HEK293 (cell line): Measurements from ENCODE around the gene RPS29.

Experiments used
- CTCF ChIA-PET: fragments of 350-600 bp; formaldehyde crosslinking; extraction: SDS; loops from one replicate; lab custom pipeline; 2021; ENCODE audit warnings: antibody characterized with exemption; lab: Yijun Ruan, JAX
- POLR2A ChIA-PET: fragments of 300-600 bp; formaldehyde crosslinking; extraction: SDS; loops from one replicate; lab custom pipeline; 2020; ENCODE audit warnings: antibody characterized with exemption, inconsistent platforms; lab: Yijun Ruan, JAX
- H3K27ac ChIP-seq: fragments of 200-500 bp; sonication (Bioruptor generic); 2 replicates; pipeline ENCODE4 v1.5.1; 2014; ENCODE audit warnings: low read depth, low read length, control low read depth, inconsistent platforms; ENCODE audit errors: extremely low read depth
- H3K36me3 ChIP-seq, 2 experiments: fragments of 200-500 bp in 1 of 2; sonication (Bioruptor generic) in 1 of 2; 1 replicate in 1 of 2; 2 replicates in 1 of 2; pipeline ENCODE4 v1.5.1; 2014 to 2017; ENCODE audit warnings: inconsistent platforms in 2 of 2, low read length in 2 of 2; ENCODE audit not compliant: control insufficient read depth in 2 of 2, insufficient read depth in 1 of 2
- H3K4me1 ChIP-seq: fragments of 200-500 bp; sonication (Bioruptor generic); 2 replicates; pipeline ENCODE4 v1.5.1; 2014; ENCODE audit warnings: mild to moderate bottlenecking, low read length, inconsistent platforms; ENCODE audit not compliant: control insufficient read depth, insufficient read depth
- H3K4me3 ChIP-seq: 2 replicates; pipeline ENCODE4 v1.5.1; 2011; ENCODE audit warnings: low read depth, mild to moderate bottlenecking, control low read depth, low read length, moderate library complexity
- H3K9me3 ChIP-seq: fragments of 200-500 bp; sonication (Bioruptor generic); 2 replicates; pipeline ENCODE4 v1.5.1; 2014; ENCODE audit warnings: low read depth, low read length, inconsistent platforms; ENCODE audit not compliant: control insufficient read depth, insufficient read depth
- GFI1B ChIP-seq: fragments of 450-650 bp; formaldehyde crosslinking; IDR thresholded peaks from 2 replicates; pipeline ENCODE4 v1.5.1; 2016; ENCODE audit warnings: missing biosample characterization, missing genetic modification characterization
- KLF1 ChIP-seq: fragments of 450-650 bp; formaldehyde crosslinking; IDR thresholded peaks from 2 replicates; pipeline ENCODE4 v1.5.1; 2016; ENCODE audit warnings: missing biosample characterization, missing genetic modification characterization
- MEIS1 ChIP-seq: sonication (generic); formaldehyde crosslinking; IDR thresholded peaks from 2 replicates; pipeline ENCODE4 v1.8.1; 2022; ENCODE audit warnings: missing genetic modification reagents, mild to moderate bottlenecking, borderline replicate concordance
- SALL2 ChIP-seq: fragments of 450-650 bp; formaldehyde crosslinking; IDR thresholded peaks from 2 replicates; pipeline ENCODE4 v1.5.0; 2017; ENCODE audit warnings: missing biosample characterization, mild to moderate bottlenecking, missing genetic modification characterization, borderline replicate concordance
- SP2 ChIP-seq: fragments of 450-650 bp; formaldehyde crosslinking; IDR thresholded peaks from 2 replicates; pipeline ENCODE4 v1.5.1; 2016; ENCODE audit warnings: missing biosample characterization, missing genetic modification characterization
- WT1 ChIP-seq: fragments of 450-650 bp; formaldehyde crosslinking; IDR thresholded peaks from 2 replicates; pipeline ENCODE4 v1.5.1; 2016; ENCODE audit warnings: missing biosample characterization, missing genetic modification characterization
- YY1 ChIP-seq: fragments of 450-650 bp; formaldehyde crosslinking; IDR thresholded peaks from 2 replicates; pipeline ENCODE4 v1.5.1; 2018; ENCODE audit warnings: missing biosample characterization, missing genetic modification characterization
- ZBTB1 ChIP-seq: fragments of 450-650 bp; formaldehyde crosslinking; IDR thresholded peaks from 2 replicates; pipeline ENCODE4 v1.5.1; 2016; ENCODE audit warnings: missing biosample characterization, missing genetic modification characterization
- ZBTB20 ChIP-seq: fragments of 450-650 bp; formaldehyde crosslinking; IDR thresholded peaks from 2 replicates; pipeline ENCODE4 v1.5.1; 2016; ENCODE audit warnings: missing biosample characterization, missing genetic modification characterization
- ZBTB7A ChIP-seq: fragments of 450-650 bp; formaldehyde crosslinking; IDR thresholded peaks from 2 replicates; pipeline ENCODE4 v1.5.1; 2016; ENCODE audit warnings: low read depth, missing biosample characterization, missing genetic modification characterization
- ZIC2 ChIP-seq: fragments of 450-650 bp; formaldehyde crosslinking; IDR thresholded peaks from 2 replicates; pipeline ENCODE4 v1.5.1; 2016; ENCODE audit warnings: missing biosample characterization, missing genetic modification characterization
- ZNF121 ChIP-seq: fragments of 450-650 bp; formaldehyde crosslinking; IDR thresholded peaks from 2 replicates; pipeline ENCODE4 v1.5.1; 2016; ENCODE audit warnings: missing biosample characterization, missing genetic modification characterization
- ZNF169 ChIP-seq: fragments of 450-650 bp; formaldehyde crosslinking; IDR thresholded peaks from 2 replicates; pipeline ENCODE4 v1.5.1; 2016; ENCODE audit warnings: missing biosample characterization, missing genetic modification characterization
- ZNF18 ChIP-seq: fragments of 450-650 bp; formaldehyde crosslinking; IDR thresholded peaks from 2 replicates; pipeline ENCODE4 v1.5.1; 2016; ENCODE audit warnings: missing biosample characterization, missing genetic modification characterization
- ZNF19 ChIP-seq: fragments of 450-650 bp; formaldehyde crosslinking; IDR thresholded peaks from 2 replicates; pipeline ENCODE4; 2016; ENCODE audit warnings: missing biosample characterization, missing genetic modification characterization, low read depth
- ZNF202 ChIP-seq: fragments of 450-650 bp; formaldehyde crosslinking; IDR thresholded peaks from 2 replicates; pipeline ENCODE4 v1.5.1; 2016; ENCODE audit warnings: missing biosample characterization, missing genetic modification characterization, borderline replicate concordance
- ZNF292 ChIP-seq: fragments of 450-650 bp; formaldehyde crosslinking; IDR thresholded peaks from 2 replicates; pipeline ENCODE4 v1.5.1; 2016; ENCODE audit warnings: low read depth, missing biosample characterization, missing genetic modification characterization, borderline replicate concordance
- ZNF391 ChIP-seq: fragments of 450-650 bp; formaldehyde crosslinking; IDR thresholded peaks from 2 replicates; pipeline ENCODE4 v1.5.1; 2016; ENCODE audit warnings: low read depth, missing biosample characterization, missing genetic modification characterization, borderline replicate concordance
- ZNF501 ChIP-seq: fragments of 450-650 bp; formaldehyde crosslinking; IDR thresholded peaks from 2 replicates; pipeline ENCODE4 v1.5.1; 2016; ENCODE audit warnings: missing biosample characterization, missing genetic modification characterization
- ZNF571 ChIP-seq: fragments of 450-650 bp; formaldehyde crosslinking; IDR thresholded peaks from 2 replicates; pipeline ENCODE4 v1.5.0; 2017; ENCODE audit warnings: missing biosample characterization, missing genetic modification characterization
- ZNF600 ChIP-seq: fragments of 450-650 bp; formaldehyde crosslinking; IDR thresholded peaks from 2 replicates; pipeline ENCODE4 v1.5.1; 2016; ENCODE audit warnings: missing biosample characterization, missing genetic modification characterization
- ZNF692 ChIP-seq: fragments of 450-650 bp; formaldehyde crosslinking; IDR thresholded peaks from 2 replicates; pipeline ENCODE4 v1.5.1; 2016; ENCODE audit warnings: missing biosample characterization, missing genetic modification characterization
- ZNF777 ChIP-seq: fragments of 450-650 bp; formaldehyde crosslinking; IDR thresholded peaks from 2 replicates; pipeline ENCODE4 v1.5.1; 2017; ENCODE audit warnings: missing biosample characterization, missing genetic modification characterization, borderline replicate concordance
- ZSCAN23 ChIP-seq: fragments of 450-650 bp; formaldehyde crosslinking; IDR thresholded peaks from 2 replicates; pipeline ENCODE4 v1.5.1; 2016; ENCODE audit warnings: missing biosample characterization, missing genetic modification characterization
- TF ChIP-seq, protein P1 (sequence below): fragments of 450-650 bp; formaldehyde crosslinking; IDR thresholded peaks from 2 replicates; pipeline ENCODE4 v1.5.1; 2016; ENCODE audit warnings: missing biosample characterization, missing genetic modification characterization
- TF ChIP-seq, protein P2 (sequence below): fragments of 450-650 bp; formaldehyde crosslinking; conservative IDR thresholded peaks from 2 replicates; pipeline ENCODE4 v1.5.1; 2016; ENCODE audit warnings: low read depth, missing biosample characterization, missing genetic modification characterization
- TF ChIP-seq, protein P3 (sequence below): fragments of 450-650 bp; formaldehyde crosslinking; IDR thresholded peaks from 2 replicates; pipeline ENCODE4 v1.5.1; 2016; ENCODE audit warnings: missing biosample characterization, missing genetic modification characterization

RPS29 gene

GRCh38 chr14:49620182-49621113 lies 34.3 kb upstream of the RPS29 start, which contains the start of the genes MGAT2 and RPL36AL (continued):
- TF ChIP-seq ZNF18 (tag by site-specific recombination) (peak; percentile 75), ZNF777 (tag by site-specific recombination) (peak; percentile 51; the same call in 1 of the 2 replicates), SP2 (peak; percentile 89), ZBTB1 (tag by site-specific recombination) (peak; percentile 97), GFI1B (0 out of 2 replicates have a peak, but pooled peaks have one; percentile 14), ZSCAN23 (tag by site-specific recombination) (no peak), KLF1 (0 out of 2 replicates have a peak, but pooled peaks have one; percentile 16), ZNF600 (tag by site-specific recombination) (peak; percentile 59), ZNF391 (tag by site-specific recombination) (0 out of 2 replicates have a peak, but pooled peaks have one; percentile 50), ZNF169 (tag by site-specific recombination) (no peak), ZNF692 (tag by site-specific recombination) (no peak; the same call in 1 of the 2 replicates), ZNF19 (no peak), WT1 (tag by site-specific recombination) (no peak), ZBTB7A (tag by site-specific recombination) (0 out of 2 replicates have a peak, but pooled peaks have one; percentile 35), ZNF121 (tag by site-specific recombination) (no peak), ZBTB20 (tag by site-specific recombination) (peak; percentile 75; the same call in 1 of the 2 replicates)

DNA sequence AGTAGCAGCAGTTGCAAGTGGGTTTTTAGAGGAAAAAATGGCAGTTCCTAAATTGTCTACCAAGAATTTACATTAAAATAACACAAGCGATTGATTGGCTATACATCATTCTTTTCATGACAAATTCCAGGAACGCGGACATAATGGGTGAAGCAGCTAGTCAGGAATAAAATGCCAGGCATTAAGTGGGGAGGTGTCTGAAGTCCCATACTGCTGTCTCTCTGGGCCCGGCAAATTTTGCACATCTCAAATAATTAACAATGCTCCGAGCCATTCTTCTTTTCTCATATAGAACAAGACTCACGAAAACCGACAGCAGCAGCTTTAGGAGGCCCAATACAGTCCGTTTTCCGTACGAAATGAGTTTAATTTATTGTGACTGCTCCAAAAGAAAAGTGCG lies 33.5 kb upstream of the RPS29 start:
- POLR2A ChIA-PET, result interaction anchor here (0.6 to 3.0 kb wide), 21 partner anchors 8 to 249 kb away, joined by 3 to 44 read pairs (median 8); partner anchors contain the start of genes DNAAF2, KLHDC2, LRR1 and NEMF
- TF ChIP-seq ZNF292 (tag by site-specific recombination) (no peak), MEIS1 (no peak), ZNF571 (tag by site-specific recombination) (no peak), YY1 (tag by site-specific recombination) (no peak), ZNF501 (no peak), ZIC2 (no peak), SALL2 (tag by site-specific recombination) (no peak), ZNF202 (tag by site-specific recombination) (no peak)
- TF ChIP-seq, protein P1, sequence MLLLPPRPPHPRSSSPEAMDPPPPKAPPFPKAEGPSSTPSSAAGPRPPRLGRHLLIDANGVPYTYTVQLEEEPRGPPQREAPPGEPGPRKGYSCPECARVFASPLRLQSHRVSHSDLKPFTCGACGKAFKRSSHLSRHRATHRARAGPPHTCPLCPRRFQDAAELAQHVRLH (tag by site-specific recombination), result no peak
- TF ChIP-seq, protein P2, sequence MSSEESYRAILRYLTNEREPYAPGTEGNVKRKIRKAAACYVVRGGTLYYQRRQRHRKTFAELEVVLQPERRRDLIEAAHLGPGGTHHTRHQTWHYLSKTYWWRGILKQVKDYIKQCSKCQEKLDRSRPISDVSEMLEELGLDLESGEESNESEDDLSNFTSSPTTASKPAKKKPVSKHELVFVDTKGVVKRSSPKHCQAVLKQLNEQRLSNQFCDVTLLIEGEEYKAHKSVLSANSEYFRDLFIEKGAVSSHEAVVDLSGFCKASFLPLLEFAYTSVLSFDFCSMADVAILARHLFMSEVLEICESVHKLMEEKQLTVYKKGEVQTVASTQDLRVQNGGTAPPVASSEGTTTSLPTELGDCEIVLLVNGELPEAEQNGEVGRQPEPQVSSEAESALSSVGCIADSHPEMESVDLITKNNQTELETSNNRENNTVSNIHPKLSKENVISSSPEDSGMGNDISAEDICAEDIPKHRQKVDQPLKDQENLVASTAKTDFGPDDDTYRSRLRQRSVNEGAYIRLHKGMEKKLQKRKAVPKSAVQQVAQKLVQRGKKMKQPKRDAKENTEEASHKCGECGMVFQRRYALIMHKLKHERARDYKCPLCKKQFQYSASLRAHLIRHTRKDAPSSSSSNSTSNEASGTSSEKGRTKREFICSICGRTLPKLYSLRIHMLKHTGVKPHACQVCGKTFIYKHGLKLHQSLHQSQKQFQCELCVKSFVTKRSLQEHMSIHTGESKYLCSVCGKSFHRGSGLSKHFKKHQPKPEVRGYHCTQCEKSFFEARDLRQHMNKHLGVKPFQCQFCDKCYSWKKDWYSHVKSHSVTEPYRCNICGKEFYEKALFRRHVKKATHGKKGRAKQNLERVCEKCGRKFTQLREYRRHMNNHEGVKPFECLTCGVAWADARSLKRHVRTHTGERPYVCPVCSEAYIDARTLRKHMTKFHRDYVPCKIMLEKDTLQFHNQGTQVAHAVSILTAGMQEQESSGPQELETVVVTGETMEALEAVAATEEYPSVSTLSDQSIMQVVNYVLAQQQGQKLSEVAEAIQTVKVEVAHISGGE (tag by site-specific recombination), result no peak
- TF ChIP-seq, protein P3, sequence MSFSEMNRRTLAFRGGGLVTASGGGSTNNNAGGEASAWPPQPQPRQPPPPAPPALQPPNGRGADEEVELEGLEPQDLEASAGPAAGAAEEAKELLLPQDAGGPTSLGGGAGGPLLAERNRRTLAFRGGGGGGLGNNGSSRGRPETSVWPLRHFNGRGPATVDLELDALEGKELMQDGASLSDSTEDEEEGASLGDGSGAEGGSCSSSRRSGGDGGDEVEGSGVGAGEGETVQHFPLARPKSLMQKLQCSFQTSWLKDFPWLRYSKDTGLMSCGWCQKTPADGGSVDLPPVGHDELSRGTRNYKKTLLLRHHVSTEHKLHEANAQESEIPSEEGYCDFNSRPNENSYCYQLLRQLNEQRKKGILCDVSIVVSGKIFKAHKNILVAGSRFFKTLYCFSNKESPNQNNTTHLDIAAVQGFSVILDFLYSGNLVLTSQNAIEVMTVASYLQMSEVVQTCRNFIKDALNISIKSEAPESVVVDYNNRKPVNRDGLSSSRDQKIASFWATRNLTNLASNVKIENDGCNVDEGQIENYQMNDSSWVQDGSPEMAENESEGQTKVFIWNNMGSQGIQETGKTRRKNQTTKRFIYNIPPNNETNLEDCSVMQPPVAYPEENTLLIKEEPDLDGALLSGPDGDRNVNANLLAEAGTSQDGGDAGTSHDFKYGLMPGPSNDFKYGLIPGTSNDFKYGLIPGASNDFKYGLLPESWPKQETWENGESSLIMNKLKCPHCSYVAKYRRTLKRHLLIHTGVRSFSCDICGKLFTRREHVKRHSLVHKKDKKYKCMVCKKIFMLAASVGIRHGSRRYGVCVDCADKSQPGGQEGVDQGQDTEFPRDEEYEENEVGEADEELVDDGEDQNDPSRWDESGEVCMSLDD (tag by site-specific recombination), result no peak

More for the DNA sequence above, 33.5 kb upstream of the RPS29 start:
- CTCF ChIA-PET, result interaction anchor here (0.5 to 2.5 kb wide), 5 partner anchors 13 to 385 kb away, joined by 3 to 10 read pairs (median 3); partner anchors contain the start of genes DNAAF2 and RPS29
- Histone ChIP-seq H3K4me3 (peak overlapping the region; percentile 87), H3K4me1 (no peaks in the 10 kb centered on the region), H3K9me3 (no peaks in the 10 kb centered on the region), H3K36me3 (peaks cover 20 to 35% of the 10 kb centered on the region in 2 experiments), H3K27ac (peak overlapping the region; percentile 96)
